AG04450 (cell line): ENCODE results near the gene CCDC83. TPM values are rescaled to one million over a fixed set of nuclear protein-coding genes. Genes with fewer than 3 reads are reported as not detected.

Source experiments
- CTCF ChIA-PET: fragments of 300-600, 350-600 bp; formaldehyde crosslinking; extraction: SDS; loops from one replicate; lab custom pipeline; 2022; ENCODE audit warnings: antibody characterized with exemption, inconsistent platforms; lab: Charles Lee
- POLR2A ChIA-PET: fragments of 350-600 bp; formaldehyde crosslinking; extraction: SDS; loops from one replicate; lab custom pipeline; 2021; ENCODE audit warnings: antibody characterized with exemption, inconsistent platforms; lab: Yijun Ruan, JAX
- DNase-seq: peaks from one replicate; pipeline ENCODE4 v3.0.0-alpha.2; 2011; ENCODE audit warnings: low read depth, low spot score
- H3K27ac ChIP-seq: one replicate; pipeline ENCODE4 v1.5.1; 2012; ENCODE audit warnings: low read depth, low read length, control low read depth
- H3K27me3 ChIP-seq: one replicate; pipeline ENCODE4 v1.6.0; 2012; ENCODE audit warnings: low read length; ENCODE audit not compliant: control insufficient read depth, insufficient read depth
- H3K4me3 ChIP-seq: 2 replicates; pipeline ENCODE4 v1.5.1; 2011; ENCODE audit warnings: mild to moderate bottlenecking, low read depth, low read length, control low read depth
- H3K9me3 ChIP-seq: 2 replicates; pipeline ENCODE4 v1.5.1; 2012; ENCODE audit warnings: low read length; ENCODE audit not compliant: control insufficient read depth, insufficient read depth
- polyA plus RNA-seq: library from polyadenylated mRNA; depleted of rRNA; stranded (reverse); fragments of >200 nt; gene quantifications from 2 replicates; pipeline ENCODE4 v1.2.3, GENCODE V29; 2011
- TF ChIP-seq, protein P1 (sequence below): IDR thresholded peaks from 2 replicates; pipeline ENCODE4 v1.5.1; 2011; ENCODE audit warnings: low read depth, low read length, control low read depth, inconsistent platforms

CCDC83 gene
- polyA plus RNA-seq, 1 experiment, result not detected

DNA sequence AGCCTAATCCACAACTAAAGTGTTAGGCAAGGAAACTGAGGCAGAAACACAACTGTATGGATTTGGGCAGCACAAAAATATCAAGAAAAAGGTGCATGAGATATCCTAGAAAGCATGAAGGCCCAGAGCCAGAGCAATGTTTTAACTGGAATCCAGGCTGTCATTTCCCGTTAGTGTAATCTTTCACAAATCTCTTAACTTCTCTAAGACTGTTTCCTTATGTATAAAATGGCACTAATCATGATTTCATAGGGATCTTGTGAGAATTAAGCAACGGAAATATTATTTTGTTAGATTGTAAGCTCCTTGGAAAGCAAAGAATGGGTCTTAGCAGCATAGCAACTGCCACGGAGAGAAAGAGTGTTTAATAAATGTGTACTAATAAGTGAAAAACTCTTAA lies 29.6 kb upstream of the CCDC83 start:
- Histone ChIP-seq H3K27ac (no peak overlapping the region), H3K9me3 (no peaks in the 10 kb centered on the region), H3K27me3 (no peaks in the 10 kb centered on the region), H3K4me3 (no peak overlapping the region)
- TF ChIP-seq, protein P1, sequence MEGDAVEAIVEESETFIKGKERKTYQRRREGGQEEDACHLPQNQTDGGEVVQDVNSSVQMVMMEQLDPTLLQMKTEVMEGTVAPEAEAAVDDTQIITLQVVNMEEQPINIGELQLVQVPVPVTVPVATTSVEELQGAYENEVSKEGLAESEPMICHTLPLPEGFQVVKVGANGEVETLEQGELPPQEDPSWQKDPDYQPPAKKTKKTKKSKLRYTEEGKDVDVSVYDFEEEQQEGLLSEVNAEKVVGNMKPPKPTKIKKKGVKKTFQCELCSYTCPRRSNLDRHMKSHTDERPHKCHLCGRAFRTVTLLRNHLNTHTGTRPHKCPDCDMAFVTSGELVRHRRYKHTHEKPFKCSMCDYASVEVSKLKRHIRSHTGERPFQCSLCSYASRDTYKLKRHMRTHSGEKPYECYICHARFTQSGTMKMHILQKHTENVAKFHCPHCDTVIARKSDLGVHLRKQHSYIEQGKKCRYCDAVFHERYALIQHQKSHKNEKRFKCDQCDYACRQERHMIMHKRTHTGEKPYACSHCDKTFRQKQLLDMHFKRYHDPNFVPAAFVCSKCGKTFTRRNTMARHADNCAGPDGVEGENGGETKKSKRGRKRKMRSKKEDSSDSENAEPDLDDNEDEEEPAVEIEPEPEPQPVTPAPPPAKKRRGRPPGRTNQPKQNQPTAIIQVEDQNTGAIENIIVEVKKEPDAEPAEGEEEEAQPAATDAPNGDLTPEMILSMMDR, result no peak
- ChIA-PET POLR2A (no interaction called here), CTCF (interaction anchor here (0.9 to 2.5 kb wide), 7 partner anchors 8 to 231 kb away, joined by 3 to 9 read pairs (median 4); no protein-coding TSS in a partner anchor)
- no peak for DNase-seq

DNA sequence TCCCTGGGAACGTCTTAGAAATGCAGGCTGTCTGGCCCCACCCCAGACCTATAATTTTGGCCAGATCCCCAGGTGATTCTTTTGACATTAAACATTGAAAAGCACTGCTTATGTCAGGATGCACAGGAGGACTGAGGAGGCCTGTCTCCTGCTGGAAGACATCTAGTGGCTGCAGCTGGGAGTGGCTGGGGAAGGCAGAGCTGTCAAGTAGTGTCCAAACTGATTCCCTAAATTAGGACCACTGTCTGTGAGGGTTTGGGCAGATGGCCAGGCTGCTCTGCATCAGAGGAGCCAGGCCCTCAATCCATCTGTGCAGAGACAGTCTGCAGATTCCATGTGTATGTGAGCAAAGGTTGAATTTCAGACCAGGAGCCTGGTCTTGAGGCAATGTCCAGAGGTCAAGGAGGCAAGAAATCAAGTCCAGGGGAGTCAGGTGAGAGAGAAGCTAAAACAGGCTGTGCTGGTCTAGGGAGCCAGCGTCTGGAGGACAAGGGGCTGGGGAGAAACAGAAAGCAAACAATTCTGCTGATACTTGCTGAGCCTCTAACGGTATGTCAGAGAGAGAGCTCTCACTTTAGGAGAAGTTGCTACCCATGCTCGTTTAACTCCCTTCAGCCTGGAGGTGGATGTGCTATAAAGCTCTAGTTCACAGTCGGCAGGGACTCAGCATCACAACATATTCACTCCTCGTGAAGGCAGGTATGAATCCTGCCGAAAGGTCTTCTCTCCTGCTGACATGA lies 28.9 kb upstream of the CCDC83 start:
- no peak for DNase-seq
- CTCF ChIA-PET, result interaction anchor here (0.6 to 2.5 kb wide), 10 partner anchors 9 to 231 kb away, joined by 3 to 9 read pairs (median 4); partner anchors contain the start of gene CCDC89

DNA sequence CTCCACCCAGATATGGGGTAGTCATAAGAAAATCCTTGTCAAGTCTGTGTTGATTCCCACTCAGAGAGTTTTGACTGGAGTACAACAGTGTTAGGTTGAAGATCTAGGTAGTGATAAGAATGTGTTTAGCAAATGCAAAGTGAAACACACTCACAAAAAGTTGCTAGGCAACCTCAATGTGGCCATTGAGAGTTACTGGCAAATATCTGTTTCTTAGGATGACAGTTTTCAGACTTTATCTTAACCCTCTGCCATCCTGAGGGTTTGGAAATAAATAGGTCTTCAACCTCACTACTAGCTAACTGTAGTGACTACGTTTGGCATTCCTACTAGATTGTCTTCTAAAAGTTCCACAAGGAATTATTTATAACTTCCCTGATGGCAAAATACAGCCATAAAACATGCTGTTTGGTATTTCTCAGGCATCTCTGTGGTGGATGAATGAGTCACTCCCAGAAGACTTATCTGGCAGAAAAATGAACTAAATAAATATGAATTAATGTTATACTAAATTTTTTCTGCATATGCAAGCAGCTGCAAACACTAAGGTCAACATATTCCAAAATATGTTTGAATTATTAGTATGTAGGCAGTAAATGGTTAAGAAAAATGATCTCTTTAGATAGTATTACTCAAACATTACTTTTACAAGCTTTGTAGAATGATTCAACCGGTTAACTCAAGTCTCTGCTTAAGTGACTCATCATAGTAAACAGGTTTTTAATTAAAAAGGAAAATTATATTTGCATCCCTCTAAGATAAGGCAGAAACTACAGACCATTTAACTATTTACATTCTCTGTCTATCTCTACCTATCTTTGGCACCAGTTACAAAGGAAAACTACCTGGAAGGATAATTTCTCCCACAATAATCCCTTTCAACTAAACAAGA lies 27.2 kb upstream of the CCDC83 start:
- peak; percentile 61 for DNase-seq
- TF ChIP-seq, protein P1, result no peak
- CTCF ChIA-PET, result interaction anchor here (0.6 to 2.8 kb wide), 2 partner anchors 27 to 145 kb away, joined by 3 to 10 read pairs; partner anchors contain the start of gene CCDC83
- peak overlapping the region; percentile 88 for H3K27ac ChIP-seq
- POLR2A ChIA-PET, result interaction anchor here (0.8 to 2.1 kb wide), 5 partner anchors 13 to 143 kb away, joined by 3 to 15 read pairs (median 3); no protein-coding TSS in a partner anchor
- H3K27me3 ChIP-seq, result no peaks in the 10 kb centered on the region
- no peak overlapping the region for H3K4me3 ChIP-seq
- H3K9me3 ChIP-seq, result no peaks in the 10 kb centered on the region

More for the DNA sequence above, 28.9 kb upstream of the CCDC83 start:
- TF ChIP-seq, protein P1, result peak; percentile 72
- Histone ChIP-seq H3K27me3 (no peaks in the 10 kb centered on the region), H3K9me3 (no peaks in the 10 kb centered on the region), H3K27ac (peak overlapping the region; percentile 88), H3K4me3 (no peak overlapping the region)
- POLR2A ChIA-PET, result interaction anchor here (2.1 kb wide), 1 partner anchor 11 kb away, joined by 15 read pairs; no protein-coding TSS in a partner anchor

DNA sequence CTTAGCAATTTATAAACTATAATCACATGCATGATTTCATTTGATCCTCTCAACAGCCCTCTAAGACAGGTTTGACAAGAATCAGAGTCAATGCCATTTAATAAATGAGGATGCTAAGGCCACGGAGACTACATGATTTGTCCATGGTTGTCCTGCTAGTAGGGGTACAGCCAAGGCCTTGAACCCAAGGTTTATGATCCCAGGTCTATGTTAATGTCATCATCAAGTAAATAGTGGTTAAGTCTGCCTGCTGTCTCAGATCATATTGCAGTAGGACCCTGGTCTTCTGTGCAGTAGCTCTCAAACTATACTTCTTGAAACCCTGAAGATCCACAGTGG lies 26.6 kb upstream of the CCDC83 start:
- no peak for DNase-seq
- ChIA-PET POLR2A (interaction anchor here (0.8 to 2.1 kb wide), 4 partner anchors 13 to 143 kb away, joined by 3 to 15 read pairs (median 3); no protein-coding TSS in a partner anchor), CTCF (interaction anchor here (0.6 to 2.8 kb wide), 2 partner anchors 26 to 146 kb away, joined by 3 to 10 read pairs; partner anchors contain the start of gene CCDC83)
- H3K27me3 ChIP-seq, result no peaks in the 10 kb centered on the region
- H3K4me3 ChIP-seq, result no peak overlapping the region
- H3K27ac ChIP-seq, result peak overlapping the region; percentile 58
- H3K9me3 ChIP-seq, result no peaks in the 10 kb centered on the region
- TF ChIP-seq, protein P1, result no peak
